Adrenal gland (tissue), 12 donors: ENCODE data around the gene BCL6B. TPM values are rescaled to one million over a fixed set of nuclear protein-coding genes. Genes with fewer than 3 reads are reported as not detected.
A peak's percentile ranks its signal among the peaks of the same experiment; 100 is the strongest.

Experiments
- DNase-seq, 7 donors: peaks; one replicate each; pipeline ENCODE4 v3.0.0-alpha.2; 2019 to 2020
- H3K27ac ChIP-seq, 5 donors: fragments of 200-600 bp; sonication (generic) in 4 of 5; 1 replicate in 3 of 5; 2 replicates in 2 of 5; pipeline versions ENCODE4 v1.5.1 to v1.8.0; 2016 to 2020; ENCODE audit warnings: mild to moderate bottlenecking in 1 of 5
- H3K27me3 ChIP-seq: fragments of 200-600 bp; 2 replicates; pipeline ENCODE4 v1.8.0; 2021
- H3K36me3 ChIP-seq, 2 donors: fragments of 200-600 bp; replicated peaks in 1 of 2; 1 replicate in 1 of 2; 2 replicates in 1 of 2; pipeline versions ENCODE4 v1.5.1 to v1.8.0; 2018 to 2022
- H3K4me1 ChIP-seq, 2 donors: fragments of 200-600 bp; replicated peaks in 1 of 2; 1 replicate in 1 of 2; 2 replicates in 1 of 2; pipeline versions ENCODE4 v1.5.1 to v1.8.0; 2018 to 2021
- H3K4me3 ChIP-seq, 4 donors: fragments of 200-600 bp; sonication (generic) in 3 of 4; one replicate each; pipeline ENCODE4 v1.5.1; 2016 to 2018
- H3K9me3 ChIP-seq, 3 donors: fragments of 200-600 bp; sonication (generic) in 1 of 3; replicated peaks in 1 of 3; 1 replicate in 2 of 3; 2 replicates in 1 of 3; pipeline versions ENCODE4 v1.5.1 to v1.8.0; 2016 to 2021
- POLR2A ChIP-seq, 2 donors: fragments of 450-650 bp; IDR thresholded peaks; one replicate each; pipeline ENCODE4 v1.6.1; 2017; ENCODE audit warnings: antibody characterized with exemption in 2 of 2, mild to moderate bottlenecking in 2 of 2, moderate library complexity in 1 of 2
- WGBS, 4 donors: extraction: QIAGEN DNeasy Blood & Tissue Kit in 2 of 4; methylation state at CpG; one replicate each; pipeline versions ENCODE4 v1.1.5 to v1.1.7; 2013 to 2017; 5-methylcytosine and 5-hydroxymethylcytosine counted together
- intact Hi-C, 2 donors: fragments of 100-400 bp; cut with DNase I; formaldehyde crosslinking; loops; one replicate each; pipeline versions ENCODE4 v1.14.1 to v1.15.0; 2022 to 2023
- polyA plus RNA-seq, 3 donors: library from polyadenylated mRNA; stranded (reverse); fragments of 200-250 nt in 2 of 3; fragments of 350-450 nt in 1 of 3; fragmentation: Illumina TruSeq in 1 of 3; extraction: RNeasy Lipid Tissue Mini Kit (QIAGEN cat#74804) in 1 of 3; gene quantifications; one replicate each; pipeline ENCODE4 v1.2.3, GENCODE V29; 2013 to 2014
- total RNA-seq, 9 donors: library from RNA; depleted of rRNA in 4 of 9; stranded (reverse); fragments of >200 nt in 4 of 9; fragments of 120-200 nt in 1 of 9; fragmentation: NEBNext Ultra II Directional in 1 of 9; extraction: Animal tissue kit (Norgen Biotek cat#: 25700) in 1 of 9; gene quantifications; one replicate each; pipeline versions ENCODE4 v1.1.0 to v1.2.4, GENCODE V29; 2013 to 2023
- TF ChIP-seq, protein P1 (sequence below), 6 experiments: fragments of 450-650 bp in 4 of 6; fragments of 200-600 bp in 2 of 6; sonication (generic) in 1 of 6; IDR thresholded peaks; 1 replicate in 5 of 6; 2 replicates in 1 of 6; pipeline versions ENCODE4 v1.5.1 to v1.8.0; 2016 to 2021; ENCODE audit warnings: antibody characterized with exemption in 6 of 6, mild to moderate bottlenecking in 2 of 6, moderate library complexity in 1 of 6
- donor health status: healthy with polysubstance abuse.
- donor health status: Bipolar disorder and iron deficiency.
- donor health status: DM: yes; HTN: yes; CAD: no.
- donor health status: DM: no; HTN: no; CAD: no.
- donor health status: DM: no; HTN: no; CAD: no.
- donor health status: DM: yes; HTN: yes; CAD: no.

The BCL6B gene
- total and polyA plus RNA-seq, 12 donors: 2.9 to 17.0 (median 8.8) TPM

DNA sequence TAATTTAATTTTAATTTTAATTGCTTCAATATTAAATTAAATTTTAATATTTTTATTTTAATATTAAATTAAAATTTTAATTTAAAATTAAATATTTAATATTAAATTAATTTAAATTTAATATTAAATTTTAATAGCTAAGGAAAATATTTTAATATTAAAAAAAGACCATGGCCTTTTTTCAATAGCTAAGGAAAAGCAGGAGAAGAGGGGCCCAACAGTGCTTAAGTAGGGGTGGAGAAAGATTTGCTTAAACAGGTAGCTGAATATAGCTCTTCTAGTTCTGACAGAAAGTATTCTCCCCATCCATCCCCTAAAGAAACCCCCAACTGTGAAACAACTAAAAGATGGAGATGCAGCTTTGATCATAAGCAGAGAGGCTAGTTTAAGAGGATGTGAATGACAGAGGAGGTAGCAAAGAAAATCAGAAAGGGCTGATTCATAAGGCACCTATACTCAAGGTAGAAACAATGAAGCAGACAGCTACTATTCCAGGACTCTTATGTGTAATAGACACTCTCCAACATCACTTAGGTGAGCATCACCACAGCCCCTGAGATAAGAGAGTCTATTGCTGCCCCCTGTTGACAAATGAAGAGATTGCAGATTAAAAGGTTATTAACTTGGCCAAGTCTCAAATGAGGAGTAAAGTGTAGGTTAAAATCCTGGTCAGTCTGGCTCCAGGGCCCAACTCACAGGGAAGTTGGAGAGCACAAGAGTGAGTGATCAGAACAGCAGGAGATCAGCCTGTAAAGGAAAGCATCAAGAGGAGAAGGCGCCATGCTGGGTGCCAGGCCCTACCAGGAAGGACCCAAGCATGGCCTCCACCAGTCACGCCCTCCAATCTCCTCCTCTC lies 18.2 kb upstream of the BCL6B start:
- intact Hi-C loops: loop anchor here (5.0 to 10.0 kb wide), 3 partner anchors 92 to 340 kb away; no protein-coding TSS in a partner anchor
- H3K4me3 ChIP-seq: no peak overlapping the region
- H3K9me3 ChIP-seq: no peaks in the 10 kb centered on the region
- peak in 3 of 7 donors; percentile 29 to 38 (median 35) for DNase-seq
- no peak overlapping the region for H3K27ac ChIP-seq
- H3K36me3 ChIP-seq: peaks cover 0 to 36% of the 10 kb centered on the region in 2 donors
- H3K27me3 ChIP-seq: no peaks in the 10 kb centered on the region
- TF ChIP-seq POLR2A (IDR thresholded peaks at IDR 0.05): no peak
- TF ChIP-seq, protein P1, sequence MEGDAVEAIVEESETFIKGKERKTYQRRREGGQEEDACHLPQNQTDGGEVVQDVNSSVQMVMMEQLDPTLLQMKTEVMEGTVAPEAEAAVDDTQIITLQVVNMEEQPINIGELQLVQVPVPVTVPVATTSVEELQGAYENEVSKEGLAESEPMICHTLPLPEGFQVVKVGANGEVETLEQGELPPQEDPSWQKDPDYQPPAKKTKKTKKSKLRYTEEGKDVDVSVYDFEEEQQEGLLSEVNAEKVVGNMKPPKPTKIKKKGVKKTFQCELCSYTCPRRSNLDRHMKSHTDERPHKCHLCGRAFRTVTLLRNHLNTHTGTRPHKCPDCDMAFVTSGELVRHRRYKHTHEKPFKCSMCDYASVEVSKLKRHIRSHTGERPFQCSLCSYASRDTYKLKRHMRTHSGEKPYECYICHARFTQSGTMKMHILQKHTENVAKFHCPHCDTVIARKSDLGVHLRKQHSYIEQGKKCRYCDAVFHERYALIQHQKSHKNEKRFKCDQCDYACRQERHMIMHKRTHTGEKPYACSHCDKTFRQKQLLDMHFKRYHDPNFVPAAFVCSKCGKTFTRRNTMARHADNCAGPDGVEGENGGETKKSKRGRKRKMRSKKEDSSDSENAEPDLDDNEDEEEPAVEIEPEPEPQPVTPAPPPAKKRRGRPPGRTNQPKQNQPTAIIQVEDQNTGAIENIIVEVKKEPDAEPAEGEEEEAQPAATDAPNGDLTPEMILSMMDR (IDR thresholded peaks at IDR 0.05): peak; percentile 46 to 81 (median 74)
- WGBS, 4 donors: 80 to 100% (median 91%) methylated on average over 2 of the region's 2 CpGs
- no peaks in the 10 kb centered on the region for H3K4me1 ChIP-seq

DNA sequence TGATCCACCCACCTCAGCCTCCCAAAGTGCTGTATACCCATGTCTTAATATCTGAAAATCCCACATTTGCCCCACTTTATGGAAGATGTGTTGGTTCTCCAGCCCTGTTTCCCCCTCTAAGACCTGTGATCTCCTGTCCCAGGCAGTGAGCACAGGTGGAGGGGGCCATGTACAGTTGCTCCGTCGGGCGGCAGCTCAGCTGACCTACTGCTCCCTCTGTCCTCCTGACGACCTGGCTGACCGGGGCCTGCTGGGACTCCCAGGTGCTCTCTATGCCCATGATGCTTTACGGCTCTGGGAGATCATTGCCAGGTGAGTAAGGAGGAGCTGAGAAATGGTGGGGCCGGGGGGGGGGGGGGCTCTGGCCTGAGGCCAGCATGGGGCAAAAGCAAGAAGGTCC lies 17.1 kb upstream of the BCL6B start:
- Histone ChIP-seq H3K4me3 (no peak overlapping the region), H3K36me3 (peaks cover 0 to 30% of the 10 kb centered on the region in 2 donors), H3K27ac (no peak overlapping the region), H3K27me3 (no peaks in the 10 kb centered on the region), H3K4me1 (peaks cover under 1 to 10% of the 10 kb centered on the region in 2 donors), H3K9me3 (no peaks in the 10 kb centered on the region)
- TF ChIP-seq, protein P1 (IDR thresholded peaks at IDR 0.05): no peak
- TF ChIP-seq POLR2A (IDR thresholded peaks at IDR 0.05): no peak
- no peak for DNase-seq
- WGBS, 4 donors: 74 to 83% (median 81%) methylated on average over 5 to 6 of the region's 7 CpGs
- intact Hi-C loops: loop anchor here (5.0 to 10.0 kb wide), 3 partner anchors 93 to 341 kb away; no protein-coding TSS in a partner anchor

DNA sequence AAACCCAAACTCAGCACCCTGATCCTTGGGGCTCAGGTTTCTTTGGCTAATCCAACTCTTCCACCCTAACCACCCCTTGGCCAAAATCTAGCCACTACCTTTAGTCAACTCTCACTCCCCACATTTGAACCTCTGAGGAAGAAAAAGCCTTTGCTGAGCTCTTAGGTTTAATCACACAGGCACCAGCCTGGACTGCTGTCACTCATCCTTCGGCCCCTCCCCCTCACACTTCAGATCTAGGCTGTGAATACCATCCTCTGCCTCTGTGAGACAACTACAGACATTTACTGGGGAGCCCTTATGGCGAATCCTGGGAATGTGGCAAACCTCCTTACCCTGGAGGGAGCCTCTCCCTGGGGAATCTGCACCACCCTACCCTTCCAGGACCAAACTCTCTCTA lies 15.7 kb upstream of the BCL6B start:
- TF ChIP-seq, protein P1 (IDR thresholded peaks at IDR 0.05): no peak
- TF ChIP-seq POLR2A (IDR thresholded peaks at IDR 0.05): no peak
- intact Hi-C loops: loop anchor here (5.0 to 10.0 kb wide), 3 partner anchors 95 to 342 kb away; no protein-coding TSS in a partner anchor
- Histone ChIP-seq H3K36me3 (peaks cover 0 to 16% of the 10 kb centered on the region in 2 donors), H3K27ac (no peak overlapping the region), H3K27me3 (no peaks in the 10 kb centered on the region), H3K9me3 (no peaks in the 10 kb centered on the region), H3K4me3 (no peak overlapping the region), H3K4me1 (peaks cover 11 to 23% of the 10 kb centered on the region in 2 donors)
- 78 to 95% (median 82%) methylated on average over 2 of the region's 2 CpGs for WGBS, 4 donors
- DNase-seq: no peak

DNA sequence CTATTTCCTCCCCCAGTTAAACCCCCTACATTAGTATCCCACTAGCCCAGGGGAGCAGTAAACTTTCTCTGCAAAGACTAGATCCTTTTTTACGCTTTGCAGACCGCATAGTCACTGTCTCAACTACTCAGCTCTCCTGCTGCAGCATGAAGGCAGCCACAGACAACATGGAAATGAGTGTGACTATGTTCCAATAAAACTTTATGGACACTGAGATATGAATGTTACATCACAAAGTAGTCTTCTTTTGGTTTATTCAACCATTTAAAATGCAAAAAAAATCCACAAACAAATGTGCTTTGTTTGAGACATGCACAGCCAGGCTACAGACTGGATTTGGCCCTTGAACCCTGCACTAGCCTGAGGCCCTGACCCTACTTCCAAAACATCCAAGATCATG lies 12.3 kb upstream of the BCL6B start:
- DNase-seq: no peak
- intact Hi-C loops: no loop called here
- H3K4me3 ChIP-seq: no peak overlapping the region

More for the DNA sequence above, 12.3 kb upstream of the BCL6B start:
- Histone ChIP-seq H3K27ac (no peak overlapping the region), H3K9me3 (no peaks in the 10 kb centered on the region), H3K36me3 (peaks cover 0 to 5% of the 10 kb centered on the region in 2 donors), H3K4me1 (peaks cover 20 to 38% of the 10 kb centered on the region in 2 donors), H3K27me3 (no peaks in the 10 kb centered on the region)
- WGBS, 4 donors: 89 to 97% (median 91%) methylated on average over 2 of the region's 2 CpGs
- TF ChIP-seq, protein P1 (IDR thresholded peaks at IDR 0.05): no peak
- no peak for TF ChIP-seq POLR2A (IDR thresholded peaks at IDR 0.05)
